Measurements from ENCODE around the gene IGF1.

The IGF1 gene

GRCh38 chr12:102406033-102406584 is 74.3 kb downstream of the IGF1 start:
- H3K4me3 Mint-ChIP-seq, result no peak overlapping the region
- H3K4me1 Mint-ChIP-seq (ENCODE audit: low read depth in 2 of 2), result no peaks in the 10 kb centered on the region
- no peaks in the 10 kb centered on the region for H3K36me3 Mint-ChIP-seq (ENCODE audit: insufficient read depth)
- ATAC-seq (replicated peaks) (no peak), DNase-seq (no peak)
- no peaks in the 10 kb centered on the region for H3K9me3 Mint-ChIP-seq
- no peak overlapping the region for H3K27ac Mint-ChIP-seq
- peaks cover 5 to 14% of the 10 kb centered on the region in 2 donors for H3K27me3 Mint-ChIP-seq

GRCh38 chr12:102401087-102401486 is 79.3 kb downstream of the IGF1 start:
- Mint-ChIP-seq H3K4me1 (ENCODE audit: low read depth in 2 of 2) (no peaks in the 10 kb centered on the region), H3K9me3 (no peaks in the 10 kb centered on the region)
- ATAC-seq (replicated peaks), result no peak

GRCh38 chr12:102399653-102400052 is 80.7 kb downstream of the IGF1 start:
- H3K4me1 Mint-ChIP-seq (ENCODE audit: low read depth in 2 of 2), result no peaks in the 10 kb centered on the region

More at GRCh38 chr12:102401087-102401486, 79.3 kb downstream of the IGF1 start:
- Mint-ChIP-seq H3K27ac (no peak overlapping the region), H3K4me3 (no peak overlapping the region), H3K27me3 (peaks cover 5 to 6% of the 10 kb centered on the region in 2 donors), H3K36me3 (ENCODE audit: insufficient read depth) (no peaks in the 10 kb centered on the region)
- no peak for DNase-seq

GRCh38 chr12:102396276-102396675 is 84.1 kb downstream of the IGF1 start:
- Mint-ChIP-seq H3K4me3 (no peak overlapping the region), H3K27ac (no peak overlapping the region), H3K4me1 (ENCODE audit: low read depth in 2 of 2) (no peaks in the 10 kb centered on the region), H3K9me3 (no peaks in the 10 kb centered on the region), H3K36me3 (ENCODE audit: insufficient read depth) (no peaks in the 10 kb centered on the region), H3K27me3 (peaks cover 0 to 6% of the 10 kb centered on the region in 2 donors)
- ATAC-seq (replicated peaks) (no peak), DNase-seq (no peak)

More at GRCh38 chr12:102399653-102400052, 80.7 kb downstream of the IGF1 start:
- no peak for DNase-seq
- Mint-ChIP-seq H3K4me3 (no peak overlapping the region), H3K27me3 (peaks cover 0 to 10% of the 10 kb centered on the region in 2 donors), H3K9me3 (no peaks in the 10 kb centered on the region), H3K36me3 (ENCODE audit: insufficient read depth) (no peaks in the 10 kb centered on the region), H3K27ac (no peak overlapping the region)
- ATAC-seq (replicated peaks), result no peak

- H3K27ac Mint-ChIP-seq, result no peak overlapping the region
- H3K4me1 Mint-ChIP-seq (ENCODE audit: low read depth in 2 of 2), result no peaks in the 10 kb centered on the region
- H3K9me3 Mint-ChIP-seq, result no peaks in the 10 kb centered on the region
- H3K4me3 Mint-ChIP-seq, result no peak overlapping the region
- no peak for ATAC-seq (replicated peaks)
- H3K36me3 Mint-ChIP-seq (ENCODE audit: insufficient read depth), result no peaks in the 10 kb centered on the region
- peaks cover 0 to 6% of the 10 kb centered on the region in 2 donors for H3K27me3 Mint-ChIP-seq
- no peak for DNase-seq
These were observed 86.2 kb downstream of the IGF1 start for GRCh38 chr12:102394200-102394599.

- ATAC-seq (replicated peaks), result no peak
- DNase-seq, result no peak
- Mint-ChIP-seq H3K36me3 (ENCODE audit: insufficient read depth) (no peaks in the 10 kb centered on the region), H3K27ac (no peak overlapping the region), H3K27me3 (peaks cover 23 to 25% of the 10 kb centered on the region in 2 donors), H3K9me3 (no peaks in the 10 kb centered on the region), H3K4me1 (ENCODE audit: low read depth in 2 of 2) (peaks cover 0 to 2% of the 10 kb centered on the region in 2 donors), H3K4me3 (no peak overlapping the region)
These were observed 90.3 kb downstream of the IGF1 start for GRCh38 chr12:102390068-102390467.

- H3K27ac Mint-ChIP-seq, result no peak overlapping the region
- H3K36me3 Mint-ChIP-seq (ENCODE audit: insufficient read depth), result peaks cover 3% of the 10 kb centered on the region
- no peak overlapping the region for H3K4me3 Mint-ChIP-seq
- DNase-seq (no peak), ATAC-seq (replicated peaks) (no peak)
- peaks cover 0 to 2% of the 10 kb centered on the region in 2 donors for H3K4me1 Mint-ChIP-seq (ENCODE audit: low read depth in 2 of 2)
- peaks cover 0 to 2% of the 10 kb centered on the region in 2 donors for H3K9me3 Mint-ChIP-seq
- H3K27me3 Mint-ChIP-seq, result peaks cover 18 to 25% of the 10 kb centered on the region in 2 donors
These were observed 91.9 kb downstream of the IGF1 start for GRCh38 chr12:102388469-102388868.

GRCh38 chr12:102385343-102385742 is 95.0 kb downstream of the IGF1 start:
- no peak for DNase-seq
- H3K4me3 Mint-ChIP-seq, result no peak overlapping the region
- peak; percentile 52 for ATAC-seq (replicated peaks)
- peaks cover 0 to 3% of the 10 kb centered on the region in 2 donors for H3K9me3 Mint-ChIP-seq
- H3K4me1 Mint-ChIP-seq (ENCODE audit: low read depth in 2 of 2), result peaks cover 0 to 2% of the 10 kb centered on the region in 2 donors
- H3K27ac Mint-ChIP-seq, result no peak overlapping the region
- peaks cover 18 to 25% of the 10 kb centered on the region in 2 donors for H3K27me3 Mint-ChIP-seq
- H3K36me3 Mint-ChIP-seq (ENCODE audit: insufficient read depth), result peaks cover 3% of the 10 kb centered on the region

GRCh38 chr12:102379346-102380162 is 100.8 kb downstream of the IGF1 start:
- H3K4me3 Mint-ChIP-seq, result no peak overlapping the region
- DNase-seq (no peak), ATAC-seq (replicated peaks) (no peak)
- no peaks in the 10 kb centered on the region for H3K4me1 Mint-ChIP-seq (ENCODE audit: low read depth in 2 of 2)
- peaks cover 0 to 3% of the 10 kb centered on the region in 2 donors for H3K9me3 Mint-ChIP-seq
- H3K36me3 Mint-ChIP-seq (ENCODE audit: insufficient read depth), result peaks cover under 1% of the 10 kb centered on the region
- H3K27me3 Mint-ChIP-seq, result no peaks in the 10 kb centered on the region
- H3K27ac Mint-ChIP-seq, result no peak overlapping the region

GRCh38 chr12:102376781-102377180 is 103.6 kb downstream of the IGF1 start:
- Mint-ChIP-seq H3K27ac (no peak overlapping the region), H3K36me3 (ENCODE audit: insufficient read depth) (no peaks in the 10 kb centered on the region)
- no peak for DNase-seq

GRCh38 chr12:102376181-102376747 is 104.1 kb downstream of the IGF1 start:
- Mint-ChIP-seq H3K4me1 (ENCODE audit: low read depth in 2 of 2) (no peaks in the 10 kb centered on the region), H3K9me3 (peaks cover 0 to 4% of the 10 kb centered on the region in 2 donors), H3K36me3 (ENCODE audit: insufficient read depth) (no peaks in the 10 kb centered on the region), H3K4me3 (no peak overlapping the region), H3K27me3 (no peaks in the 10 kb centered on the region), H3K27ac (no peak overlapping the region)
- DNase-seq, result no peak
- ATAC-seq (replicated peaks), result no peak

More at GRCh38 chr12:102376781-102377180, 103.6 kb downstream of the IGF1 start:
- H3K9me3 Mint-ChIP-seq, result peaks cover 0 to 2% of the 10 kb centered on the region in 2 donors
- H3K4me3 Mint-ChIP-seq, result no peak overlapping the region
- no peaks in the 10 kb centered on the region for H3K27me3 Mint-ChIP-seq
- ATAC-seq (replicated peaks), result no peak
- no peaks in the 10 kb centered on the region for H3K4me1 Mint-ChIP-seq (ENCODE audit: low read depth in 2 of 2)

GRCh38 chr12:102374190-102374589 is 106.2 kb downstream of the IGF1 start:
- no peak for DNase-seq

GRCh38 chr12:102372087-102372486 is 108.3 kb downstream of the IGF1 start:
- no peak overlapping the region for H3K4me3 Mint-ChIP-seq
- H3K4me1 Mint-ChIP-seq (ENCODE audit: low read depth in 2 of 2), result no peaks in the 10 kb centered on the region
- H3K36me3 Mint-ChIP-seq (ENCODE audit: insufficient read depth), result no peaks in the 10 kb centered on the region
- DNase-seq (no peak), ATAC-seq (replicated peaks) (no peak)
- no peak overlapping the region for H3K27ac Mint-ChIP-seq
- H3K9me3 Mint-ChIP-seq, result peaks cover 0 to 4% of the 10 kb centered on the region in 2 donors
- no peaks in the 10 kb centered on the region for H3K27me3 Mint-ChIP-seq

More at GRCh38 chr12:102374190-102374589, 106.2 kb downstream of the IGF1 start:
- no peak for ATAC-seq (replicated peaks)
- Mint-ChIP-seq H3K36me3 (ENCODE audit: insufficient read depth) (no peaks in the 10 kb centered on the region), H3K27ac (no peak overlapping the region), H3K4me1 (ENCODE audit: low read depth in 2 of 2) (no peaks in the 10 kb centered on the region), H3K4me3 (no peak overlapping the region), H3K9me3 (peaks cover 0 to 4% of the 10 kb centered on the region in 2 donors), H3K27me3 (no peaks in the 10 kb centered on the region)
